K562 (cell line): Measurements from ENCODE around the gene ETHE1. TPM values are rescaled to one million over a fixed set of nuclear protein-coding genes. Genes with fewer than 3 reads are reported as not detected.

ENCODE experiments used
- ARID2 ChIP-seq: fragments of 450-650 bp; IDR thresholded peaks from 2 replicates; pipeline ENCODE4 v1.6.1; 2017; ENCODE audit warnings: antibody characterized with exemption, mild to moderate bottlenecking
- BCLAF1 ChIP-seq, 2 experiments: fragments of 450-650 bp in 1 of 2; IDR thresholded peaks; 2 replicates each; pipeline ENCODE4 v1.6.1; 2011 to 2017; ENCODE audit warnings: low read depth in 2 of 2, antibody characterized with exemption in 1 of 2, borderline replicate concordance in 1 of 2, low read length in 1 of 2, mild to moderate bottlenecking in 1 of 2, mixed read lengths in 1 of 2; ENCODE audit not compliant: control insufficient read depth in 1 of 2
- FOXP1 ChIP-seq: sonication (generic); formaldehyde crosslinking; IDR thresholded peaks from 2 replicates; pipeline ENCODE4 v1.8.0; 2022; ENCODE audit warnings: mild to moderate bottlenecking, missing genetic modification reagents
- NCOA2 ChIP-seq, 2 experiments: fragments of 450-650 bp; IDR thresholded peaks; 2 replicates each; pipeline ENCODE4 v1.6.1; 2018; ENCODE audit warnings: mild to moderate bottlenecking in 2 of 2, moderate library complexity in 1 of 2; ENCODE audit not compliant: partially characterized antibody in 2 of 2
- SRSF3 ChIP-seq: fragments of 200-400 bp; formaldehyde crosslinking; IDR thresholded peaks from 2 replicates; pipeline ENCODE4 v1.6.1; 2016; ENCODE audit warnings: mild to moderate bottlenecking, low read length, moderate library complexity; ENCODE audit not compliant: insufficient read depth
- TOE1 ChIP-seq, 2 experiments: fragments of 450-650 bp in 1 of 2; sonication (generic) in 1 of 2; formaldehyde crosslinking in 1 of 2; IDR thresholded peaks; 2 replicates each; pipeline versions ENCODE4 v1.7.1 to v1.8.0; 2016 to 2022; ENCODE audit warnings: borderline replicate concordance in 2 of 2, mild to moderate bottlenecking in 2 of 2, antibody characterized with exemption in 1 of 2, inconsistent platforms in 1 of 2, low read depth in 1 of 2, missing genetic modification reagents in 1 of 2, moderate library complexity in 1 of 2
- ZNF232 ChIP-seq: sonication (generic); formaldehyde crosslinking; IDR thresholded peaks from 2 replicates; pipeline ENCODE4 v1.8.0; 2022; ENCODE audit warnings: mild to moderate bottlenecking, missing genetic modification reagents
- polyA plus RNA-seq, 8 experiments: library from polyadenylated mRNA; depleted of rRNA in 4 of 8; stranded (reverse) in 5 of 8; unstranded in 3 of 8; fragments of >200 nt; fragmentation: Nextera tagmentation in 2 of 8; fragmentation: Illumina TruSeq in 1 of 8; extraction: Ambion mirVana in 2 of 8; extraction: Trizol in 1 of 8; gene quantifications; 2 replicates each; pipeline versions ENCODE4 v1.2.1 to v1.2.3, GENCODE V29; 2011 to 2014; ENCODE audit warnings: inconsistent platforms in 1 of 8, missing spikeins in 1 of 8
- total RNA-seq, 7 experiments: library from RNA; depleted of rRNA in 6 of 7; stranded (reverse); fragments of >200 nt in 6 of 7; fragmentation: Illumina TruSeq in 2 of 7; extraction: Trizol in 2 of 7; gene quantifications; 2 replicates each; pipeline versions ENCODE4 v1.2.1 to v1.2.3, GENCODE V29; 2011 to 2021; ENCODE audit warnings: low replicate concordance in 1 of 7
- TF ChIP-seq, protein P1 (sequence below): fragments of 450-650 bp; formaldehyde crosslinking; IDR thresholded peaks from 2 replicates; pipeline ENCODE4 v1.4.0; 2022; ENCODE audit warnings: missing genetic modification characterization
- TF ChIP-seq, protein P2 (sequence below): fragments of 450-650 bp; formaldehyde crosslinking; IDR thresholded peaks from 2 replicates; pipeline ENCODE4 v1.4.0; 2020; ENCODE audit warnings: mild to moderate bottlenecking

The ETHE1 gene
- total and polyA plus RNA-seq, 9 of the 15 experiments (the other 6 are each of a cell fraction or from before 2014, with no cell fraction given), result 2.9 to 21.0 (median 10.2) TPM

DNA sequence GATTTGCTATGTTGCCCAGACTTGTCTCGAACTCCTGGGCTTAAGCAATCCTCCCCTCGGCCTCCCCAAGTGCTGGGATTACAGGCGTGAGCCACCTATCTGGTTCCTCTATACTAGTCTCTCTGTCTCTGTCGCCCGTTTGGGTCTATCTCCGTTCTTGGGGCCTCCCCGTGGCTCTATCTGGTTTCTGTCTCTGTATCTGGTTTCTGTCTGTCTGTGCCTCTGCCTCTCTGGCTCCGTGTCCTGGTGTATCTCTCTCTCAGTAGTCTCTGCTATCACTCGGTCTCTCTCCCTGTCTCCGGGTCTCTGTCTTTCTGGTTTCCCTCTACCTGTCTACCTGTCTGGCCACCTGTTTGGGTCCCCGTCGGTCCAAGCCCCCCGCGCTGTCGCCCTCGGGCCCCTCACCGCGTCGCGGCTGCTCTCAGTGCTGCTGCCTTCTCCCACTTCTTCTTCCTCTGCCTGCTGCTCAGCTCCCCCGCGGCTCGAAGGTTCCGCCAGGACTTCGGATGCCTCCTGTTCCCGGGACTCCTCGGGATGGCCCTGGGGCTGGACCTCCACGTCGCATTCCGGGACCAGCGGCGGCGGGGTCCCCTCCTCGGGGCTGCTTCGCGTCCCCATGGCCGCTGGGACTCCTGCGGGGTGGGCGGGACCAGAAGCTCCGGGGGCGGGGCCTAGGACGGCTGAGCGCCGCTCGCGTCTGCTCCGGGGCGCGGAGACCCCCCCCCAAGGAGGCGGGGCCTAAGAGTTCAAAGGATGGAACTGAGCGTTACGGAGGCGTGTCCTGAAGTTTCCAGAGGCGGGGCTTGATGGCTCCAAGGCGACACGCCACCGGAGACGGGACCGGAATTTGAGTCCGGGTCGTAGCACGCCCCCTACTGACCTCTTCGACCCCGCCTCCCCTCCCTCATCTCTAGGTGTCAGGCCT is 23.2 kb downstream of the ETHE1 start (continued):
- TF ChIP-seq, protein P1, sequence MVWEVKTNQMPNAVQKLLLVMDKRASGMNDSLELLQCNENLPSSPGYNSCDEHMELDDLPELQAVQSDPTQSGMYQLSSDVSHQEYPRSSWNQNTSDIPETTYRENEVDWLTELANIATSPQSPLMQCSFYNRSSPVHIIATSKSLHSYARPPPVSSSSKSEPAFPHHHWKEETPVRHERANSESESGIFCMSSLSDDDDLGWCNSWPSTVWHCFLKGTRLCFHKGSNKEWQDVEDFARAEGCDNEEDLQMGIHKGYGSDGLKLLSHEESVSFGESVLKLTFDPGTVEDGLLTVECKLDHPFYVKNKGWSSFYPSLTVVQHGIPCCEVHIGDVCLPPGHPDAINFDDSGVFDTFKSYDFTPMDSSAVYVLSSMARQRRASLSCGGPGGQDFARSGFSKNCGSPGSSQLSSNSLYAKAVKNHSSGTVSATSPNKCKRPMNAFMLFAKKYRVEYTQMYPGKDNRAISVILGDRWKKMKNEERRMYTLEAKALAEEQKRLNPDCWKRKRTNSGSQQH (CRISPR knock-in tag), result 0 out of 2 replicates have a peak, but pooled peaks have one; percentile 3
- no peak for TF ChIP-seq NCOA2 (IDR thresholded peaks at IDR 0.05; ENCODE audit: partially characterized antibody in 2 of 2)
- TF ChIP-seq ARID2, result no peak
- TF ChIP-seq, protein P2, sequence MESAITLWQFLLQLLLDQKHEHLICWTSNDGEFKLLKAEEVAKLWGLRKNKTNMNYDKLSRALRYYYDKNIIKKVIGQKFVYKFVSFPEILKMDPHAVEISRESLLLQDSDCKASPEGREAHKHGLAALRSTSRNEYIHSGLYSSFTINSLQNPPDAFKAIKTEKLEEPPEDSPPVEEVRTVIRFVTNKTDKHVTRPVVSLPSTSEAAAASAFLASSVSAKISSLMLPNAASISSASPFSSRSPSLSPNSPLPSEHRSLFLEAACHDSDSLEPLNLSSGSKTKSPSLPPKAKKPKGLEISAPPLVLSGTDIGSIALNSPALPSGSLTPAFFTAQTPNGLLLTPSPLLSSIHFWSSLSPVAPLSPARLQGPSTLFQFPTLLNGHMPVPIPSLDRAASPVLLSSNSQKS, result no peak
- 0 out of 2 replicates have a peak, but pooled peaks have one; percentile 6 for TF ChIP-seq TOE1 (IDR thresholded peaks at IDR 0.05; ENCODE audit: borderline replicate concordance)
- TF ChIP-seq TOE1 (CRISPR knock-in tag; IDR thresholded peaks at IDR 0.05; ENCODE audit: borderline replicate concordance, low read depth), result no peak
- TF ChIP-seq SRSF3, result no peak
- TF ChIP-seq ZNF232 (CRISPR knock-in tag), result no peak
- no peak for TF ChIP-seq FOXP1 (CRISPR knock-in tag)
- no peak for TF ChIP-seq BCLAF1 (IDR thresholded peaks at IDR 0.05; ENCODE audit: borderline replicate concordance in 1 of 2, control insufficient read depth in 1 of 2, low read depth in 2 of 2, low read length in 1 of 2)
- TF ChIP-seq, all 486 proteins: peak for 79
